Dermis microvascular lymphatic vessel endothelial cell (primary cell): ENCODE measurements around the gene EIF4G2. TPM values are rescaled to one million over a fixed set of nuclear protein-coding genes. Genes with fewer than 3 reads are reported as not detected.
A peak's percentile ranks its signal among the peaks of the same experiment; 100 is the strongest.

Experiments
- DNase-seq, 2 donors: peaks; one replicate each; pipeline versions ENCODE4 v3.0.0 to v3.0.0-alpha.2; 2010; ENCODE audit warnings: low read depth in 2 of 2
- total RNA-seq: library from RNA; depleted of rRNA; stranded (reverse); fragments of >200 nt; gene quantifications from 2 replicates; pipeline ENCODE4 v1.2.1, GENCODE V29; 2014

Gene EIF4G2
- total RNA-seq, 1 donor from 2014 or later = 780 TPM

DNA sequence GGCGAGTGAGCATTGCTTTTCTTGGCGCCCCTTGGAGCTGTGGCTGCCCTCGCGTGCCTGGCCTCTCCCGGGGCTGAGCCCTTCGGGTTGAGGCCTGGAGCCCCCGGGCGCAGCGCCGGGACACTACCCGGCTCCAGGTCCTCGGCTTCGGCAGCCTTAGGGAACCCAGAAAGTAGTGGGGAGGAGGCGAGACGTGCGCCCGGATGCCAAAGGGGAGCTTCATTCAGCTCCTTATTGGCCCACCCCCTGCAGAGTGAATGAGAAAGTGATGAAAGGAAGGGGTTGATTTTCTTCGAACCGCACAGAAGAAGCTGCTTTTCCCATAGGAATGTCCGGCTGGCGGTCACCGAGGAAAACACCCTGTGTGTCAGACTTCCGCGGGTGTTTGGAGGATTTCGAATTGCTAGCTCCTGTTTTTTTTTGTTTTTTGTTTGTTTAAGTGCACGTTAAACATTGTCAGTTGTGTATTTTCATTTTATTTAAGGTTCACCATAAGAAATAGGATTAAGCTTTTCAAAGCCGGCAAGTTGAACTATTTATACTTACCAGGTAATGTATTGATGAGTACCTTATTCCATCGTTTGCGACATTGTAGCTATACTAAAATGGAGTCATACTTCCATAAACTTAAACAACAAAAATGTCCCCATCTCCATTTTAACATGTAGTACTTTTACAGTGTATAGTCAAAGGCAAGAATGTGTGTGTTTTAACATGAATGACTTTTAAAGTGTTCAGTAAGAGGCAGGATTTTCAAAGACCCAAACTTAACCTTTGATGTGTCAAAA lies 841 bp upstream of the EIF4G2 start:
- DNase-seq = peak in 1 of 2 donors; percentile 74

DNA sequence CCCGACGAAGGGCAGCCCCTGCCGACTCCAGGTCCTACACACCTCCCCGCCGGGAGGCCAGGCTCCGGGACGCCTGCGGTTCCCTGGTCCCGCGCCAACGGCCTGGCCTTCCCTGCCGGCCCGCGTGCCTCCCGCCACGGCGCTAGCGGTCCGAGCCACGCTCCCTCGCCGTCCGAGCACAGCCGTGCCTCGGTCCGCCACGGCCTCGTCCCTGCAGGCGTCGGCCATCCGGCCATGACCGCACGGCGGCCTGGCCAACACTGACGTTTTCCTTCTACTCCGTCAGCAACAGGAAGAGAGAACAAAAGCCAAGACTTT lies 532 bp downstream of the EIF4G2 start:
- no peak for DNase-seq

DNA sequence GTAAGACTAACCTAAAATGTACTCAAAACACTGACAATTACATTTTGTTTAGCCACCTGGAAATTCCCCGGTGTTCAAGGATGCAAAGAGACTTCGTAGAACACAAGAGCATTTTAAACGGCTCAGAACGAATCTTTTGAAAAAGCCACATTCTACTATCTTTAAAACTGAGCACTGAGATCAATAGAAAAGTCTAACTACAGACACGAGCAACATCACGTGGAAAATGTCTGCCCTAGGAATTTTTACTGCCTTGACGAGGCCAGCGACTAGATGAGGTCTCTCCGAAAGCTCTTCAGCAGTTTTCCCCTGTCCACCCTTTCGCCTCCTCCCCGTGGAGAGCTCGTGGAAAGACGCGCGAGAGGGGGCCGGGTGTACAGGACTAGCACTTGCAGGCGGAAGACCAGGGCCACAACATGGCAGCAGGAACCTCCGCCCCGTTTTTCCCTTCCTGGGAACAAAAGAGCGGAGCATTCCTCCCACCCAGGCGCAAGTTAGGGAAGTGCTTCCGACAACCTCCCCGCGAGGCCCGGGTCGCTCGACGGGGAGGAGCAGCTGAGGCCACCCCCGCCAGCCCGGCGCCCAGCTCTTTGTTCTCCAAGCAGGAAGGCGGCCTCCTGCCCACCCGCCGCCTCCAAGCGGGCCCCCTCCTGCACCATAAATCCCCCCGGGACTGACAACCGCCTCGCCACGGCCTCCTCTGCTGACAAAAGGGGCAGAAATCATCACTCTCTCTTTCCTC lies 1.1 kb downstream of the EIF4G2 start:
- DNase-seq = peak in 1 of 2 donors; percentile 56

DNA sequence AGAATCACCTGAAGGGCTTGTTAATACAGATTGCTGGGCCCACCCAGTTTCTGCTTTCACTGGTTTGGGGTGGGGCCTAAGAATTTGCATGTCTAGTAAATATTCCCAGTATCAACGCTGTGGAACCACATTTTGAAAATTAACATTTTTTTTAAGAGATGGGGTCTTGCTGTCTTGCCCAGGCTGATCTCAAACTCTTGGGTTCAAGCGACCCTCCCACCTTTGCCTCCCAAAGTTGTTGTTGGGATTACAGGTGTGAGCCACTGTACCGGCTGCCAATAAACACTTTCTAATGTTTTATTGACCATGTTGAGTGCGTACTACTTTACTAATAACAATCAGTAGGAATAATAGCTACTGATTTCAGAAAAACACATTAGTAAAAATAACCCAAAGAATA lies 2.5 kb downstream of the EIF4G2 start:
- no peak for DNase-seq

DNA sequence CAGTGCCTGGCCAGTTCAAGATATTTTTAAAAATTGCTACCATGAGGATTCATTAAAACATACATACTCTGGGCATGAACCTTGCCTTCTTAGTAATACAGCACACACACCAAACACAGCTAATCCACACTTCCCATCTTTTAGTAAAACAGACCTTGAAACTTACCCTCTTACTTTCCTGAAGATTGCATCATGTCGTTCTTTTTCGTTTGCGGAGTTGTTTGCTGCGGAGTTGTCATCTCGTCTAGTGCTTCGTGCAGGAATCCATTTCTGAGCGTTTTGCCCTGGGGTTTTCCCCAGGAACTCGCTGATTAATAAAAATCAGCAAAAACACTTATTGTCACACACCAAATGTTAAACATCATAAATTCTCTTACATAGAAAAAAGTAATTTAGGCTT lies 3.0 kb downstream of the EIF4G2 start:
- no peak for DNase-seq

DNA sequence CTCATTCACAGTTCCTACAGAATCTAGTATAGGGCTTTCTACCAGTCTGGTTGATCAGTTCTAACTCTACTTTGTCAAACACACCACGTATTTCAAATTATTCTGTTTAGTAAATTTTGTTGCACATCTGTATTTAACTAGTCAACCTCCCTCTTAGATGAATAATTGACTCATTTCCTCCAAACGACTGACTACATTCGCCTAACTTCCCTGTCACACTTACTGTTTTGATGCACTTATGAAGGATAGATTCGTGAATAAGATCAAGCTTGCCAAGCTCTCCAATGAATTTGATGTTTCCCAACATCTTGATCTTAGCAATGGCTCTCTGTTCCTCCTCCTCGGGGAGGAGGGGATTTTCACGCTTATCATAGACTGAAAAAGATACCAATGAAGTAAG lies 5.0 kb downstream of the EIF4G2 start:
- no peak for DNase-seq

DNA sequence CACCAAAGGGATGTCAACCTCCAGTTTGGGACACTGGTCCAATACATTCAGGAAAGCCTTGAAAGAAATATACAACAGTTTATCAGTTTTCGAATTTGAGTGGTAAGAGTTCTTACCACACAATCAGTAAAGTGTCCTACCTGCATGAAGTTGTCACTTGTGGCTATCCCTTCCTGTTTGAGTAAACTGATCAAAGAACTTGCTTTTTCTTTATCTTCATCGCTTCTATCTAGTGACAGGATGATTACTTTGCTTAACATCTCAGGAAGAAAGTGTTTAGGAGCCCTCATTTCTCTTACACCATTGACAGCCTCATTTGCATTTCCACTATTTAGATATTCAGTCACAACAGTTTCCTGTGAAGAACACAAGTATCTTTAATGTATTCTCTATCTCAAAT lies 8.4 kb downstream of the EIF4G2 start:
- DNase-seq = no peak

DNA sequence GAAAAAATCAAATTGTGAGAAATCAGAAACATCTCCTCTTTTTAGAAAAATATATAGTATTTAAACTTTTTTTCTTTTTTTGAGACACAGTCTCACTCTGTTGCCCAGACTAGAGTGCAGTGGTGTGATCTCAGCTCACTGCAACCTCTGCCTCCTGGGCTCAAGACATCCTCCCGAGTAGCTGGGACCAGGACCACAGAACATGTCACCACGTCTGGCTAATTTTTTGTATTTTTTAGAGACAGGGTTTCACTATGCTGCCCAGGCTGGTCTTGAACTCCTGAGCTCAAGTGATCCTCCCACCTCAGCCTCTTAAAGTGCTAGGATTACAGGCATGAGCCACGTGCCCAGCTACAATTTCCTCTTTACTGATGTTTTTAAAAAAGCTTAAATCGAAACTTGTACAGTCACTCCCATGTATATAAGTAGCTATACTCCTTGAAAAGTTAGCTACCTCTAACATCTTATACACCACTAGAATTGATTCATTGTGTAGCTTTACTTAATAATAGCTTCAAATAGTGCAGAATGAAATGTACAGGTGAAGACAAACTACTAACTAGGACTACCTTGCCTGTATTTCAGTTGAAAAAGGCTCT lies 10.3 kb downstream of the EIF4G2 start:
- DNase-seq = no peak

DNA sequence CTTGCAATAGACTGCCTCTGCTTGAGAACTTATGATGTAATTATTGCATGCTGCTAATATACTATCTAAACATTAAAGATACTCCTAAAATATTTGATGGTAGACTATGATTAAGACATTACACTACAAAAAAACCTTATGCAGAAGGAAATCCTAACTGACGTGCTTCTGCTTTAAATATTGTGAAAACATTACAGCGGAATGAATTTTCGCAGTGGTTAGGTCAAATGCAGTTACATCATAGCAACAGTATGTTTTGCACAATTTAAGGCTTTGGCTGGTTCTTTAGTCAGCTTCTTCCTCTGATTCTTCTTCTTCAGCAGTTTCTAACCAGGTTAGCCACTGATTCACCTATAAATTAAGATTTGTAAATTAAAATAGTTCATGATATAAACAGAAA lies 11.2 kb downstream of the EIF4G2 start:
- no peak for DNase-seq

DNA sequence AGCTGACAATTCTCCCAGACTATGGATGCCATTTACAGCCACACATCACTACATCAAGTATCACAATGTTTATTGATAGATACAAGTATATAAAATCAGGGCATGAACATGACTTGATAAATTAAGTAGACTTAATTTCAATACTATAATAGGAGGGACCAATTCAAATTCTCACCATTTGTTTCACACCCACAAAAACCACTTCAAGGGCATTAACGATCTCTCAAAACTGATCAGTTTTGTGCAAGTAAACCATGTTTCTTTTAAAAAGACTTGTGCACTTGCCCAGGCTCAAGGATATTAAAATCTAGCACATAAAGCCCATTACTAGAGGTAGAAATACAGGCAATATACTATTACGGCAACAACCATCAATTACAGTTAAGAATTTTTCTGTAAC lies 11.7 kb downstream of the EIF4G2 start:
- no peak for DNase-seq

DNA sequence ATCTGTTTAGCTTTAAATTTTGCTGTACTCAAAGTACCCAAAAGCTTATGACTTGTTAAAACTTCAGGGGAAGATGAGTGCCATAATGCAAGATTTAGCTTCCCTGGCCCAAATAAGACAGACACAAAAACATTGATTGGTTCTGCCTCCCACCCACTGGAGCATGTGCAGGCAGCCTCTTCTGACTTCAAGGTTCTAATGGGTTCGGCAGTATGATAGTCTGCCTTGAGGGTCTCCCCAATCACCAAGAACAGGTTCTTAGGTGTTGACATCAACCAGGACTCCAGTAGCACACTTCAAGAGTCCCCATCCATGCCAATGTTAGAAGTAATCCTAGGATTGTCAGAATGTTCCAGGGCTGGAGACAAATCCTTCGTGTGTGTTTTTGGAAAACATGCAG lies 12.5 kb downstream of the EIF4G2 start:
- DNase-seq = no peak

DNA sequence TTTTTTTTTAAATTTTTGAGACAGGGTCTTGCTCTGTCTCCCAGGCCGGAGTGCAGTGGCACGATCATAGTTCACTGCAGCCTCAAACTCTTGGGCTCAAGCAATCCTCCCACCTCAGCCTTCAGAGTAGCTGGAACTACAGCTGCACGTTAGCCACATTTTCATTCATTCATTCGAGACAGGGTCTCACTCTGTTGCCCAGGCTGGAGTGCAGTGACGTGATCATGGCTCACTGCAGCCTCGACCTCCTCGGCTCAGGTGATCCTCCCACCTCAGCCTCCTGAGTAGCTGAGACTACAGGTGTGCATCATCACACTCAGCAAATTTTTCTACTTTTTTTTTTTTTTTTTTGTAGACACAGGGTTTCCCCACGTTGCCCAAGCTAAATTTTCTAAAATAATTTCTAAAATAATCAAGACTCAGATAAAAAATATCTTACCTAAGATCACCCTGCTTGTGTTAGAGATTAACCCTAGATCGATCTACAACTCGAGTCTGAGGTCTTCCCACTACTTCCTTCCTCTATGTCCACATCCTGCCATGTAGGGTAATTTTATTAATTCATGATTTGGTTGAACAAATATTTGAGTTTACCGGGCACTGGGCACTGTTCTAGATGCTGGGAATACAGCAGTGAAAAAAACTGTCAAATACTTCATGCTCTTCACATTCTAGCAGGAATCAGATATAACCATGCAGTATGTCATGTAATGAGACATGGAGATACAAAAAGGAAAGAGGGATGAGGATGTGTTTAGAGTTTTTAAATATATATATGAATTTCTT lies 15.1 kb downstream of the EIF4G2 start:
- no peak for DNase-seq

DNA sequence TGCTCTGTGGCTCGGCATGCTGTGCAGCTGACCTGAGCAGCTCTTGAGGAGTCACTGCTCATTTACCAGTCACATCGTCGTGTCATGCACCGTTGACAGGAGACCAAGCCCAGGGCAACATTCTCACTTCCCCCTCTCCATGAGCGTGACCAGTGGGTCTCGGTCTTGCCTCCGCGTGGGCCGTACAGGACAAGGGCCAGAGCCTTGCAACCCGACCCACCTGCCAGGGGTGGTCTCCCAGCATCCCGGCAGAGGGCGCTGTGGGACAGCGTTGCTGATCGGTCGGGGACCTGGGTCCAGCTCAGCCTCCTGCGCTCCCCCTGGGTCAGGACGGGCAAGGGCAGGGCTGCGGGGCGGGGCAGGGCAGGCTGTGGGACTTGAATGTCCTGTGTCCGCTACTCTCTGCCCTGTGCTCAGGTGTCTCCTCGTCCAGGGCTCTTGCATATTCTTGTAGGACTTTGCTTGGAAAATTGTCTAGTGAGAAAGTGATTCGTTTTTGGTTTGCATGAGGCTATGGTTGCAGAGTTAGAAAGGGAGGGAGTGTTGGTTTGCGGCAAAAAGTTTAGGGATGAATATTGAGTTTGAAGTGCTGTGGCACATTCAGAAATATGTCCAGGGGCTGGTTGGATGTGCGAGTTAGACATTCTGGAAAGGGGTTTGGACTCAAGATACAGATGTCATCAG lies 16.2 kb downstream of the EIF4G2 start:
- DNase-seq = peak; percentile 51 to 80

DNA sequence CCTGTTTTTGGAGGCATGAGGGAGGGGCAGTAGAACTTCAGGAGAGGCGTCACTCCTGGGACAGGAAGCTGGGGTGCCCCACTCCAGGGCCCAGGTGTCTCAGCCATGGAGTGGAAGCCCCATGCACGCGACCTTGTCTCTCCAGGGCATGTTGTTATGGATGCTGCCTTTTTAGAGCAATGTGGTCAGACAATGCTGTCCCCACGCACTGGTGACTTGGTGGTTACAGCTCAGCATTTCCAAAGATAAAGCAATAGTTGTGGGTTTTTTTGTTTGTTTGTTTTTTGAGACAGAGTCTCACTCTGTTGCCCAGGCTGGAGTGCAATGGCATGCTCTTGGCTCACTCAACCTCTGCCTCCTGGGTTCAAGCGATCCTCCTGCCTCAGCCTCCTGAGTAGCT lies 22.3 kb downstream of the EIF4G2 start:
- DNase-seq = no peak

DNA sequence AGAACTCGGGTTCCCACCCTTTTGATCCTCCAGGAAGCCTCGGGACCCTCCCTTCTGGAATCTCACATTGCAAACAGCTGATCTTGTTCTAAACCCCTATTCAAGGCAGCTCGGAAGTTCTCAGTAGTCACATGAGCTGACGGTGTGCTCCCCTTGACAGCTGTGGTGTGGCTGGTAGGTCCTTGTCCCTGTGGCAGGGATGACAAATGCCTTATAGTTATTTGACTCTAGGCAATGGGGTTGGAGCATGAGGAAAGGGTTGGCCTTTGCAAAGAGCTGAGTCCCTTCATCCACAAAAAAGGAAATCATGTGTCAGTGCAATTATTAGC lies 23.6 kb downstream of the EIF4G2 start:
- no peak for DNase-seq

DNA sequence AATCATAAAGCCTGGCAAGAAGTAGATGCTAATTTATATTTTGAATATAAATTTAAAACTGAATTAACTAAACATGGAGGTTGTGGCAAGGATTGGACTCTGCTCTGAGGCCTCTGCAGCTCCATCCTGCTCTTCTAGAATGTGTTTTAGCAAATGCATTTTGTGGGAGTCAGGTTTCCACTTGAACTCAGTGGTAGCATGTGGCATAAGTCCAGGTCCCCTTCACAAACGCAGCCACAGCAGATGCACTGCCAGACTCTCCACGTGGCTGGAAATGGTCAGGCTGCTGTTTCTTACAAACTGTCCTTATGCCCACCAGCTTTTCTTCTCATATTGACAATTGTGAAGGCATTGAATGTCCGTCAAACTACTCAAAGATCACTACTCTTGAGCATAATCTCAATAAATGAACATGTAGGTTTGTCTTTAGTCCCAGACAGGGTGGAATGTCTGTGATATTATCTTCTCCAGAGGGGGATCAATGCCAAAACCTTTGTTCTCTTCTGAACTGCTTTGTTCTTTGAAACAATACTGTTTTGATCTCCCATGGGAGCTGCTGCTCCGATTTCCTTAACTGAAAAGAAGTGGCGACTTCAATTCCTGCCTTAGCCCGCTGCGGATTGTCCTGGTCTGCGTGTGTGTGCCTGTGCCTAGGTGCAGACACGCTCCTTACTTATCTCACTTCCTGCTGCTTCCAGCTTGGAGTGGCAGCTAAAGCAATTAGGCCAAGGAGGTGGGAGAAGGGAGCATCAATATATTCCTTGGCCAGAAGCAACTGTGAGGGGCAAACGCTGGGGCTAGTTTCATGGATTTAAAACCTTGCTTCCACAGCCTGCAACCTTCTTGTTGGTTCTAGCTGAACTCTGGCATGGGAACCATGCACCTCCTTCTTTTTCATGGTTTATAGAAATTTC lies 24.2 kb downstream of the EIF4G2 start:
- DNase-seq = peak; percentile 23 to 69

DNA sequence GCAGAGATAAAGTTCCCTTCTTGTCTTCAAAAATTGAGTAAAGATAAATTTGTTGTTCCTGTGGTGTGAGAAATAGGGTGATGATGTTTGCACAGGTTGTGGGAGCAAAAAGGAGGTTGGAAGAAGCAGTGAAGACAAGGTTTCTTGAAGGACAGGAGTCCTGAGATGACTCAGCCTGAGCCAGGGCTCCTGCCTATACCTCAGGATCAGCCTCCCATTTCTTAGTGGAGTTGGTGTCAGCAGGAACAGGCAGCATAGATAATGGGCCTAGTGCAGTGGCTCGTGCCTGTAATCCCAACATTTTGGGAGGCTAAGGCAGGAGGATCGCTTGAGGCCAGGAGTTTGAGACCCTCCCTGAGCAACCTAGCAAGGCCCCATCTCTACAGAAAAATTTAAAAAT lies 28.7 kb downstream of the EIF4G2 start:
- no peak for DNase-seq

DNA sequence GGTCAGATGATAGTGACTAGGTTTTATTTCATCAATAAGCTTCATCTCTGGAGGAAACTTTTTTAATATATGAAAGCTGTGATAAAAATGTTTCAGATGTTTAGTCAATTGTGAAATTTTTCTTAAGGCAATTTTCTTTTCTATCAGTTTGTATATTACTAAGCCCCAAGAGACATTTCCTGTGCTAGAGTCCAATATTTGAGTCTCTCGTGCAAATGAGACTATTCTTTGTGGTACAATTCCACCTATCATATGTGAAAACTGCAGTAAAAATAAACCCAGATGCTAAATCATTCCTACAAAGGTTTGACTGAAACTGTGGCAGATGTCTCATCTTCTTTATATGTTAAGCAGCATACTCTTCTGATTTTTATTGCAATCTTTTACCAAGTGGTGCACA lies 29.6 kb downstream of the EIF4G2 start:
- DNase-seq = no peak

DNA sequence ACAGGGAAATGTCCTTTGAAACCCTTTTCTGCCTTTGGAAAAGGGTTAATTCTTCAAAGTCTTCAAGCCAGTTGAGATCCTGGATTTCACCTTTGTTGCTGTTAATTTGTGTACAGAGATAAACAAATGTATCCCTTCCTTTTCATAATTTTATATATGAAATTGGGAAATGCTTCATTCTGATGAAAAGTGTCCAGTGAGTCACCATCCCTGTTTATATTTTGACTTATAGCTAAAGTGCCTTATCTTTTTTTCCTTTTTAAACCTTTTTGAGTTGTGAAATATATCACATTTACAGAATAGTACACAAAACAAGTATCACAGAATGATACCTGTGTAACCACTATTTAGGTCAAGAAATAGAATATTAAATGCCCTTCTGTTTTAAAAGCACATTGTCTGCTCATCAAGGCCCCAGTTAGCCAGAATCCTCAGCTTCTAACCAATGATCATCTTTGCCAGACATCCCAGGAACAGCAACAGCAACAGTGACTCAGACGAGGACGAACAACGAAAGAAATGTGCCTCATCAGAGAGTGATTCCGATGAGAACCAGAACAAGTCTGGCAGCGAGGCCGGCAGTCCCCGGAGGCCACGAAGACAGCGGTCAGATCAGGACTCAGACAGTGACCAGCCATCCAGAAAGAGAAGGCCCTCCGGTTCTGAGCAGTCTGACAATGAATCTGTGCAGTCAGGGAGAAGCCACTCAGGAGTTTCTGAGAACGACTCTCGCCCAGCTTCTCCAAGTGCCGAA lies 30.3 kb downstream of the EIF4G2 start:
- no peak for DNase-seq

DNA sequence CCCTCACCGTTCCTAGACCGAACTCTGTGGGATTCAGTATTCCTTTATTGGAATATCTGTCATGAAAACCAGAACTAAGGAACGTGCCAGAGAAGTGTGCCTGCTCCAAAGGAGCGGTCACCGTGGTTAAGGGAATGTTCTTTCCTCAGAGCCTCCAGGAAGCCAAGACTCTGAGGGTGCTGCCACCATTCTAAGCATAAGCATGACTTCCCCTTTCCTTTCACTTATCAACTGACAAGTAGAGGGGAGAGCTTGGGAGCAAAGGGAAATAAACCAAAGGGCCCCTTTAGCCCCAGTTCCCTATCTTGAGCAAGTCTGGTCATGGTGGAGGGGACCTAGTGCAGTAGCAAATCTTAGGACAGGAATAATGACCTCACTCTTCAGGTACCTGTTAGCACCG lies 30.9 kb downstream of the EIF4G2 start:
- DNase-seq = no peak
